CD14-positive monocyte (primary cell): ENCODE measurements around the gene NUP54. TPM values are rescaled to one million over a fixed set of nuclear protein-coding genes. Genes with fewer than 3 reads are reported as not detected.

Source experiments
- DNase-seq, 3 donors: peaks; one replicate each; pipeline ENCODE4 v3.0.0-alpha.2; 2011 to 2022
- H2AFZ ChIP-seq: 2 replicates; pipeline ENCODE4 v1.6.0; 2012; ENCODE audit warnings: mild to moderate bottlenecking, low read depth, low read length, inconsistent platforms; ENCODE audit not compliant: insufficient read depth, poor library complexity, severe bottlenecking
- H3K27ac ChIP-seq, 2 donors: 1 replicate in 1 of 2; 2 replicates in 1 of 2; pipeline ENCODE4 v1.5.1; 2012 to 2013; ENCODE audit warnings: low read length in 2 of 2, control low read depth in 1 of 2, inconsistent platforms in 1 of 2, low read depth in 1 of 2, mild to moderate bottlenecking in 1 of 2
- H3K27me3 ChIP-seq, 2 donors: one replicate each; pipeline versions ENCODE4 v1.6.0 to v1.6.1; 2011 to 2013; ENCODE audit warnings: low read length in 2 of 2; ENCODE audit not compliant: control insufficient read depth in 2 of 2, insufficient read depth in 2 of 2
- H3K36me3 ChIP-seq, 2 donors: replicated peaks in 1 of 2; 1 replicate in 1 of 2; 2 replicates in 1 of 2; pipeline versions ENCODE4 v1.5.1 to v1.6.1; 2012 to 2013; ENCODE audit warnings: low read length in 2 of 2, control low read depth in 1 of 2, inconsistent platforms in 1 of 2, mild to moderate bottlenecking in 1 of 2; ENCODE audit not compliant: insufficient read depth in 2 of 2, control insufficient read depth in 1 of 2
- H3K4me1 ChIP-seq, 2 donors: 1 replicate in 1 of 2; 2 replicates in 1 of 2; pipeline versions ENCODE4 v1.5.1 to v1.6.1; 2012 to 2013; ENCODE audit warnings: low read length in 2 of 2, control low read depth in 1 of 2, inconsistent platforms in 1 of 2, mild to moderate bottlenecking in 1 of 2, moderate library complexity in 1 of 2; ENCODE audit not compliant: insufficient read depth in 2 of 2, control insufficient read depth in 1 of 2
- H3K4me2 ChIP-seq: replicated peaks from 2 replicates; pipeline ENCODE3; 2012; ENCODE audit warnings: low read length, moderate library complexity, mild to moderate bottlenecking; ENCODE audit not compliant: poor library complexity, severe bottlenecking; ENCODE audit errors: extremely low read depth
- H3K4me3 ChIP-seq, 3 experiments: fragments of 200-600 bp in 1 of 3; sonication (generic) in 1 of 3; replicated peaks in 1 of 3; 1 replicate in 2 of 3; 2 replicates in 1 of 3; pipeline ENCODE4 v1.5.1; 2011 to 2013; ENCODE audit warnings: low read length in 3 of 3, mild to moderate bottlenecking in 3 of 3, control low read depth in 2 of 3, low read depth in 2 of 3, inconsistent platforms in 1 of 3, moderate library complexity in 1 of 3
- H3K79me2 ChIP-seq: 2 replicates; pipeline ENCODE4 v1.6.0; 2012; ENCODE audit warnings: mild to moderate bottlenecking, control low read depth, inconsistent platforms, low read length, moderate library complexity; ENCODE audit not compliant: insufficient read depth
- H3K9ac ChIP-seq: 2 replicates; pipeline ENCODE4 v1.6.0; 2017; ENCODE audit warnings: low read length, mild to moderate bottlenecking; ENCODE audit not compliant: insufficient read depth, poor library complexity, severe bottlenecking
- H3K9me3 ChIP-seq, 2 donors: replicated peaks in 1 of 2; 1 replicate in 1 of 2; 2 replicates in 1 of 2; pipeline versions ENCODE4 v1.5.1 to v1.6.1; 2012 to 2013; ENCODE audit warnings: low read length in 2 of 2, control low read depth in 1 of 2; ENCODE audit not compliant: control insufficient read depth in 1 of 2, insufficient read depth in 1 of 2
- H4K20me1 ChIP-seq: 2 replicates; pipeline ENCODE4 v1.6.0; 2012; ENCODE audit warnings: mild to moderate bottlenecking, low read length, control low read depth, moderate library complexity; ENCODE audit not compliant: insufficient read depth
- H3K27ac Mint-ChIP-seq, 7 donors: one replicate each; pipeline ENCODE4 v1.8.0; 2020; ENCODE audit warnings: mild to moderate bottlenecking in 7 of 7, mixed read lengths in 7 of 7, moderate library complexity in 6 of 7, inconsistent platforms in 2 of 7
- H3K27me3 Mint-ChIP-seq, 3 donors: one replicate each; pipeline ENCODE4 v1.8.0; 2021 to 2022; ENCODE audit warnings: low read depth in 3 of 3, mild to moderate bottlenecking in 3 of 3, mixed read lengths in 3 of 3, moderate library complexity in 3 of 3, inconsistent platforms in 1 of 3
- H3K36me3 Mint-ChIP-seq, 2 donors: one replicate each; pipeline ENCODE4 v1.8.0; 2020; ENCODE audit warnings: mixed read lengths in 2 of 2, inconsistent platforms in 1 of 2, mild to moderate bottlenecking in 1 of 2
- H3K4me1 Mint-ChIP-seq: one replicate; pipeline ENCODE4 v1.8.0; 2020; ENCODE audit warnings: mild to moderate bottlenecking, mixed read lengths
- H3K4me3 Mint-ChIP-seq, 2 donors: one replicate each; pipeline ENCODE4 v1.8.0; 2020; ENCODE audit warnings: mild to moderate bottlenecking in 2 of 2, mixed read lengths in 2 of 2, moderate library complexity in 1 of 2
- H3K9me3 Mint-ChIP-seq, 7 donors: one replicate each; pipeline ENCODE4 v1.8.0; 2020 to 2022; ENCODE audit warnings: mixed read lengths in 7 of 7, mild to moderate bottlenecking in 6 of 7, moderate library complexity in 6 of 7, inconsistent platforms in 2 of 7
- WGBS: methylation state at CpG from one replicate; pipeline ENCODE4 v1.1.5; 2013; ENCODE audit warnings: missing lambda C conversion rate; ENCODE audit not compliant: insufficient coverage; 5-methylcytosine and 5-hydroxymethylcytosine counted together
- intact Hi-C, 2 donors: fragments of 100-400 bp; cut with micrococcal nuclease; formaldehyde crosslinking; loops; one replicate each; pipeline versions ENCODE4 v1.15.0 to v1.15.1; 2023
- polyA plus RNA-seq, 3 donors: library from polyadenylated mRNA; depleted of rRNA in 1 of 3; unstranded in 2 of 3; stranded (reverse) in 1 of 3; fragments of 300-500 nt in 2 of 3; fragments of >200 nt in 1 of 3; fragmentation: Illumina TruSeq in 2 of 3; gene quantifications; 1 replicate in 2 of 3; 2 replicates in 1 of 3; pipeline ENCODE4 v1.2.3, GENCODE V29; 2012 to 2021
- TF ChIP-seq, protein P1 (sequence below): fragments of 200-600 bp; IDR thresholded peaks from one replicate; pipeline ENCODE4 v1.8.0; 2022; ENCODE audit warnings: antibody characterized with exemption, mild to moderate bottlenecking

NUP54 gene
- polyA plus RNA-seq, 3 donors = 15.0 to 25.0 (median 16.2) TPM

DNA sequence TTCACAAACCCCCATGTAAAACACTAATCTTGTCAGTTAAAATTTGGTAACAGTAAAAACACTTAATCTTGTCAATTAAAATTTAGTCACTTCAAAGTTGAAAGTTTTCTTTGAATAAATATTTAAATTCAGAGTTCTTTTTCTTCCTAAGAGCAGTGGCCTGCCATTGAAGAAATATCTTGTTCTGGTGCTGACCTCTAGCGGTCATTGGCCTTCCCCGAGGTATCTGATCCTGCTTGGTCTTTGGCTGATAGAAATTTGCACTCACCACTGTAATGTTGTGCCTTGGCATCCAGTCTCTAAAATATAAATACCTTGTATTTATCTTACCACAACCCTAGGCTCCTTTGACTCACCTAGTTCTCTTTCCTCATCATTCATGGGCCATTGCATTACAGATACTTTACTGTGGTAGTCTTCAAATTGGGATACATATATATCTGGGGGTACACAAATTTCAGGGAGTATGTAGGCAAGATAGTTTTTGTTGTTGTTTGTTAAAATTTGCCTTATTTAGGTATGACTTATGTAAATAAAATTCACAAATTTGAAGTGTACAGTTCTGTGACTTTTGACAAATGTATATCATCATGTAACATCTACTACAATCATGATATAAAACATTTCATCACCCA lies 80.4 kb downstream of the NUP54 start:
- WGBS = 0% methylated on average over 2 of the region's 2 CpGs
- no peaks in the 10 kb centered on the region for H3K9me3 Mint-ChIP-seq
- H3K27ac Mint-ChIP-seq = no peak overlapping the region
- Histone ChIP-seq H2AFZ (no peak overlapping the region), H3K4me2 (no peak overlapping the region), H3K4me3 (no peak overlapping the region), H3K9ac (no peak overlapping the region), H3K9me3 (no peaks in the 10 kb centered on the region), H3K79me2 (no peaks in the 10 kb centered on the region), H3K27me3 (no peaks in the 10 kb centered on the region), H3K27ac (no peak overlapping the region), H4K20me1 (no peaks in the 10 kb centered on the region), H3K4me1 (no peaks in the 10 kb centered on the region), H3K36me3 (no peaks in the 10 kb centered on the region)
- peak; percentile 66 to 81 (median 70) for DNase-seq
- peaks cover 0 to 3% (median 2%) of the 10 kb centered on the region in 3 donors for H3K27me3 Mint-ChIP-seq
- H3K4me1 Mint-ChIP-seq = no peaks in the 10 kb centered on the region
- no peaks in the 10 kb centered on the region for H3K36me3 Mint-ChIP-seq
- intact Hi-C loops = loop anchor here (1.0 to 10.0 kb wide), 3 partner anchors 71 to 163 kb away; partner anchors contain the start of gene PPEF2 (in 1 of the 2)
- no peak overlapping the region for H3K4me3 Mint-ChIP-seq
- TF ChIP-seq, protein P1, sequence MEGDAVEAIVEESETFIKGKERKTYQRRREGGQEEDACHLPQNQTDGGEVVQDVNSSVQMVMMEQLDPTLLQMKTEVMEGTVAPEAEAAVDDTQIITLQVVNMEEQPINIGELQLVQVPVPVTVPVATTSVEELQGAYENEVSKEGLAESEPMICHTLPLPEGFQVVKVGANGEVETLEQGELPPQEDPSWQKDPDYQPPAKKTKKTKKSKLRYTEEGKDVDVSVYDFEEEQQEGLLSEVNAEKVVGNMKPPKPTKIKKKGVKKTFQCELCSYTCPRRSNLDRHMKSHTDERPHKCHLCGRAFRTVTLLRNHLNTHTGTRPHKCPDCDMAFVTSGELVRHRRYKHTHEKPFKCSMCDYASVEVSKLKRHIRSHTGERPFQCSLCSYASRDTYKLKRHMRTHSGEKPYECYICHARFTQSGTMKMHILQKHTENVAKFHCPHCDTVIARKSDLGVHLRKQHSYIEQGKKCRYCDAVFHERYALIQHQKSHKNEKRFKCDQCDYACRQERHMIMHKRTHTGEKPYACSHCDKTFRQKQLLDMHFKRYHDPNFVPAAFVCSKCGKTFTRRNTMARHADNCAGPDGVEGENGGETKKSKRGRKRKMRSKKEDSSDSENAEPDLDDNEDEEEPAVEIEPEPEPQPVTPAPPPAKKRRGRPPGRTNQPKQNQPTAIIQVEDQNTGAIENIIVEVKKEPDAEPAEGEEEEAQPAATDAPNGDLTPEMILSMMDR = peak; percentile 91

DNA sequence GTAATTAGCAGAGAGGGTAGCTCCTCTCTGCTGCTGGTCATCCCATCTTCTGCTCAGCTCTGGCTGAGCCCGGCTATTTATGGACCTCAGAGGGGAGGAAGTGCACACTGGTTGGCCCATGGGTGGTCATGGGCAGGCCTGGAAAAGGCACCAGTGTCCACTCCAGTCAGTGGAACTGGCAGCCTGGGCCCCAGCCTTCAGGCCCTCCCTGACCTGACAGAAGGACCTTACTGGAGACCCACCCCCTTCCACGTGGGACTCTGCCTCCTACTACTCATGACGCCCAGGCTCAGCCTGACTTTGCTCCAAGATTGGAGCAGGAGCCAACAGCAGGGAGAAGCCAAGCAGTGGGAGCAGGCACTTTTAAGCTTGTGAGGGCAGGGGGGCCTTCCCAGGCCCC lies 81.7 kb downstream of the NUP54 start:
- H3K27ac Mint-ChIP-seq = no peak overlapping the region
- no peaks in the 10 kb centered on the region for H3K27me3 ChIP-seq
- H3K27me3 Mint-ChIP-seq = peaks cover 0 to 3% (median 2%) of the 10 kb centered on the region in 3 donors
- no peak overlapping the region for H3K27ac ChIP-seq
- H3K36me3 Mint-ChIP-seq = no peaks in the 10 kb centered on the region
- no peaks in the 10 kb centered on the region for H3K36me3 ChIP-seq
- TF ChIP-seq, protein P1 = no peak
- intact Hi-C loops = loop anchor here (2.0 to 10.0 kb wide), 2 partner anchors 70 to 162 kb away; partner anchors contain the start of gene PPEF2 (in 1 of the 2)
- peaks cover 3 to 10% of the 10 kb centered on the region in 2 donors for H3K4me1 ChIP-seq
- H3K4me3 Mint-ChIP-seq = no peak overlapping the region
- H3K79me2 ChIP-seq = no peaks in the 10 kb centered on the region
- peak overlapping the region; percentile 51 for H2AFZ ChIP-seq
- WGBS = 100% methylated on average over 1 of the region's 3 CpGs
- H3K9me3 ChIP-seq = no peaks in the 10 kb centered on the region
- H3K4me1 Mint-ChIP-seq = peaks cover 6% of the 10 kb centered on the region
- H3K4me2 ChIP-seq = no peak overlapping the region
- no peaks in the 10 kb centered on the region for H4K20me1 ChIP-seq
- no peak overlapping the region for H3K9ac ChIP-seq
- no peaks in the 10 kb centered on the region for H3K9me3 Mint-ChIP-seq
- no peak overlapping the region for H3K4me3 ChIP-seq
- DNase-seq = no peak

Other genes with a start within 250 kb of the NUP54 start
- under 1 TPM in 1 of 3 donors, not detected in 2; 0.25 TPM for gene PPEF2, start 245.9 kb downstream of the NUP54 start, polyA plus RNA-seq
- 100 to 1,000 TPM; 170 to 308 (median 231) TPM for gene NAAA, start 207.4 kb downstream of the NUP54 start, polyA plus RNA-seq
- gene SDAD1, start 157.5 kb downstream of the NUP54 start, polyA plus RNA-seq = 10 to 100 TPM in 2 of 3 donors, 1 to 10 TPM in 1; 8.9 to 38.1 (median 20.7) TPM
- gene CXCL9, start 140.9 kb downstream of the NUP54 start, polyA plus RNA-seq = under 1 TPM; 0.46 to 0.95 (median 0.55) TPM
- 10 to 100 TPM in 2 of 3 donors, 1 to 10 TPM in 1; 5.5 to 16.5 (median 16.3) TPM for gene CXCL10, start 124.9 kb downstream of the NUP54 start, polyA plus RNA-seq
- under 1 TPM; 0.15 to 0.36 (median 0.25) TPM for gene CXCL11, start 112.3 kb downstream of the NUP54 start, polyA plus RNA-seq
- not detected for gene ART3, start 73.7 kb downstream of the NUP54 start, polyA plus RNA-seq
- gene SCARB2, start 65.4 kb upstream of the NUP54 start, polyA plus RNA-seq = 10 to 100 TPM; 36.8 to 73.0 (median 53.5) TPM
- gene FAM47E, start 103.3 kb upstream of the NUP54 start, polyA plus RNA-seq = under 1 TPM in 1 of 3 donors, not detected in 2; 0.31 TPM
- 1 to 10 TPM in 2 of 3 donors, under 1 TPM in 1; 0.53 to 1.5 (median 1.2) TPM for gene STBD1, start 158.3 kb upstream of the NUP54 start, polyA plus RNA-seq